ENCODE results near the gene ARMC6.

GRCh38 chr19:19074196-19074882 lies 40.9 kb downstream of the ARMC6 start:
- TF ChIP-seq CTCF (conservative IDR thresholded peaks at IDR 0.05; ENCODE audit: low read length) (no peak), EZH2phosphoT487 (IDR thresholded peaks at IDR 0.05; ENCODE audit: borderline replicate concordance, low read depth, low read length) (no peak)

Data from OCI-LY7 (cell line).